ENCODE data around the gene SURF6. TPM values are rescaled to one million over a fixed set of nuclear protein-coding genes. Genes with fewer than 3 reads are reported as not detected.

The SURF6 gene
- total RNA-seq, result 14.2 and 22.4 TPM in 2 replicates

DNA sequence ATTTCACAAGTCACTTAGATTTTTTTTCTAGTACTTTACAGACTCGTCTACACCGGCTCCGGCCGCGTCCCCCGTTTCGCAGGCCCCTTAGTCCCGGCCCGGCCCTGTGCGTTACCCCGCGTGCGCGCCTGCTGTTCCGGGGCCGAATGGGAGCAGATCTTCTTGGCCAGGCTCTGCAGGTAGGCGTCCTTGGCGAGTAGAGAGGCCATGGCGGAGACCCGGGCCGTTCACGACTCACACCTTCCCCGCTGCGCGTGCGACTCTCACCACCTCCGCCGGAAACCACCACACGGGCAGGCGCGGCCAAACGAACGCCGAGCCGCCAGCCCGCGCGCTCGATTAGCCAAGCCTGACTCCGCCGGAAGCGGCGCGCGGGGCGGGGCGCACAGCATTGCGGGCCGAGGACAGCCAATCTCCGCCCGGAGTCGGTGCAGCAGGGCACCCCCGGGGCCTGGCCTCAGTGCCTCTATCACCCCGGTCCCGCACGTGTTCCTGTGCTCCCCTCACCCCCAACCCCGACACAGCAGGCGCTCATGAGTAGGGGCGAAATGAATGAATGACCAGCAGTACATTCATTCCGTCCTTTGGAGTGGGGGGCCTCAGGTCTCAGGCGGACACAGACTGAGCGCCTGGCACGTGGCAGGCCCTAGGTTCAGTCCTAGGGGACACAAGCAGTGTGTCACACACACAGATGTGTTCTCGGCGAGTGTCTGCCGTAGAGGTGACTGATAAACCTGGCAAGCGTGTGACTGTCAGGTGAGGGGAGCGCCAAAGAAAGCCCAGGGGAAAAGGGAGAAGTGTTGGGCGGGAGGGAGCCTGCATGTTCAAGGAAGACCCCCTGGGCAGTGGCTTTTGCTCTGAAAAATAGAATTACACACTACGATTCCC is at the start of gene SURF6:
SURF6 (minus strand) TSS at position 265 of the 888 bp plus-strand sequence; CDS start at position 209, 56 bp downstream.

DNA sequence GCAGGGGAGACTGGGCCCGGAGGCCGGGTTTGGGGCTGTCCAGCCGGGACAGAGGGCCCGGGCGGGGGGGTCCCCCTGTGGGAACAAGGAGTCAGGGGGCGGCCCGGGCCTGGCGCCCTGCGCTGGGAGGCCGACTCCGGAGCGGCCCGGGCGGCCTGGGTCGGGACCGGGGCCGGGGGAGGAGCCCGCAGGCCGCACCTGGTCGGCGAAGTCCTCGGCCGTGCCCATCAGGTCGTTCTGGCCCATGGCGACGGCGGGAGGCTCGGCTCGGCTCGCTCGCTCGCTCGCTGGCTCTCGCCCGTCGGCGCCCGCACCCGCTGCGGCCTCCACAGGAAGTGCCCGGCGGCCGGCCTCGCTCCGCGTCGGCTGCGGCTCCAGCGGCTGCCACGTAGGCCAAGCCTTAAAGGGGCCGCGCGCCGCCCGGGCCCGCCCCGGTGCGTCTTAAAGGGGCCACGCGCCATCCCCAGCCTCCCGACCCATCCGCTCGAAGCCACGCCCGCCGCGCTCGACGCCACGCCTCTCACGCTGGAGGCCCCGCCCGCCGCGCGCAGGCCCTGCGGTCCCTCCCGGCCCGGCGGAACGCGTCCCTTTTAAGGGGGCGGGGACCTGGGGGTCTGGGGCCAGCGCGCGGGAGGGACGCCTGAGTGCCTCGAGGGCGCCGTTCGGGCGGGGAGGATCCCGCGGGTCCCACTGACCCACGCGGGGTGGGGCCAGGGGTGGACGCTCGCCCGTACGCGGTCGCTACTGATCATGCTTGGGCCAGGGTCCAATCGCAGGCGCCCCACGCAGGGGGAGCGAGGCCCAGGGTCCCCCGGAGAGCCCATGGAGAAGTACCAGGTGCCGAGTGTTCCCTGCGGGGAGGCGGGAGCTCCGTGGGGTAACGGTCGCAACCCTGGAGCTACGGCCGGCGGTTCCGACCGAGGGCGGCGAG is 40.0 kb upstream of the SURF6 start, which contains the start of the genes STKLD1 and SURF4:
STKLD1 (plus strand) TSS at position 643 of the 931 bp plus-strand sequence; CDS start at position 751, 108 bp downstream.
SURF4 (minus strand) TSS at position 337 of the 931 bp plus-strand sequence; CDS start at position 246, 91 bp downstream.

DNA sequence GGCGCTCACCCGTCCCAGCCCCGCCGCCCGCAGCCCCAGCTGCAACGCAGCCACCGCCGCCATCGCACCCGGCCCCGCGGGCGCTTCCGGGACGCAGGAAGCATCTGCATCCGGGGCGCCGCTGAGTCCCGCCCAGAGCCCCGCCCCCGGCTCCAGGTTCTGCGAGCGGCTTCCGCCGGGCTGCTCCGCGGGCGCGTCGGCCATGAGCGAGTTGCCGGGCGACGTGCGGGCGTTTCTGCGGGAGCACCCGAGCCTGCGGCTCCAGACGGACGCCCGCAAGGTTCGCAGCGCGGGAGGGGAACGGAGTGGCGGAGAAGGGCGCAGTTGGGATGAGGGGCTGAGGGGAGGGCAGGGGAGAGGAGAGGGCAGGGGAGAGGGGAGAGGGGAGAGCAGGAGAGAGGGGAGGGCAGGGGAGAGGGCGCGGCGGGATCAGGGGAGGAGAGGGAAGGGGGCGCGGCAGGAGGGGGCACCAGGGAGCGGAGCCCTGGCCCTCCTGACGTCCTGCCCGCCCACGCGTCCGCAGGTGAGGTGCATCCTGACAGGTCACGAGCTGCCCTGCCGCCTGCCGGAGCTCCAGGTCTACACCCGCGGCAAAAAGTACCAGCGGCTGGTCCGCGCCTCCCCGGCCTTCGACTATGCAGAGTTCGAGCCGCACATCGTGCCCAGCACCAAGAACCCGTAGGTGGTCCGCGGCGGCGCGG is 20.6 kb upstream of the SURF6 start, which contains the start of the genes SURF1 and SURF2:
SURF1 (minus strand) TSS at position 97 of the 701 bp plus-strand sequence; CDS start at position 63, 34 bp downstream.
SURF2 (plus strand) TSS at position 160 of the 701 bp plus-strand sequence; CDS start at position 203, 43 bp downstream.

DNA sequence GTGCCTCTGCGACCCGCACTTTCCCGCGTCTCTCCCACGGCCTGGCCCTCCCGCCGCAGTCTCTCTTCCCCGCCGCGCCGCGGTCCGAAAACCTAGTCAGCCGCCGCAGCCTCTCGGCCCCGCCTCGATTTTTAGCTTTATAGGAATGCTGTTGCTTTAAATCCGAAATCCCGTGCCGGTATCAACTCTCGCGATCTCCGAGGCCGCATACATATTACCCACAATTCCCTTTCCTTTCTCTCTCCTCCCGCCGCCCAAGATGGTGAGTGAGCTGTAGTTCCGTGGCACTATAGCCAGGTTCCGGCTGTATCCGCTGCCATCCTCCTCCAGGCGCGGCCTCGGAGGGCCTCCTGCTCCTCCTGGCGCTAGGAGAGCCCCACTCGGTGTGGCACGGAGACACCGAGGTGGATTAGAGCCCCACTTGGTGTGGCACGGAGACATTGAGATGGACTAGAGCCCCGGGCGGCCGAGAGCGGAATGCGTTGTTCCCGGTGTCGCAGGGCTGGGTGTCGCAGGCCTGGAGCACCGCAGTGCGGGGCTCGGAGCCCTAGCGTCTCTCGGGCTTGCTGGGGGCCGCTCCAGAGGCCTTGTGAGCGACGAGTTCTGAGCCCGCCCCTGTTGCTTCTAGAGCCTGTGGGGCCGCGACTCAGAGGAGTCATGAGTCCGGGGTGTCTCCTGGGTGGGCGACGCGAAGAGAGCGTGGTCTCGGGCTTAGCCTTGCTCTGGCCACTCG is 12.2 kb upstream of the SURF6 start, which contains the start of the genes MED22 and RPL7A:
MED22 (minus strand) TSS at position 147 of the 733 bp plus-strand sequence. CDS start 1,469 bp downstream, outside the sequence.
RPL7A (plus strand) TSS at position 234 of the 733 bp plus-strand sequence; CDS start at position 260, 26 bp downstream.

Other genes starting within 250 kb of the SURF6 start
- gene RALGDS, start 214.9 kb downstream of the SURF6 start, total RNA-seq, result 9.6 TPM in 2 replicates
- 4.1 and 6.6 TPM in 2 replicates for gene GBGT1, start 172.3 kb downstream of the SURF6 start, total RNA-seq
- gene OBP2B, start 126.9 kb downstream of the SURF6 start, total RNA-seq, result not detected in 2 replicates
- gene ABO, start 61.0 kb downstream of the SURF6 start, total RNA-seq, result 0.06 TPM in 1 of 2 replicates, not detected in the other
- 9.4 and 19.7 TPM in 2 replicates for gene MED22, start 11.9 kb upstream of the SURF6 start, total RNA-seq
- gene RPL7A, start 12.0 kb upstream of the SURF6 start, total RNA-seq, result 3,323 and 3,336 TPM in 2 replicates
- gene SURF1, start 20.3 kb upstream of the SURF6 start, total RNA-seq, result 33.7 and 38.0 TPM in 2 replicates
- gene SURF2, start 20.4 kb upstream of the SURF6 start, total RNA-seq, result 17.9 and 19.8 TPM in 2 replicates
- gene SURF4, start 39.9 kb upstream of the SURF6 start, total RNA-seq, result 252 and 275 TPM in 2 replicates
- gene STKLD1, start 40.2 kb upstream of the SURF6 start, total RNA-seq, result 0.34 TPM in 1 of 2 replicates, not detected in the other
- gene REXO4, start 81.8 kb upstream of the SURF6 start, total RNA-seq, result 20.2 and 23.3 TPM in 2 replicates
- 2.2 and 3.4 TPM in 2 replicates for gene ADAMTS13, start 86.2 kb upstream of the SURF6 start, total RNA-seq
- gene CACFD1, start 123.8 kb upstream of the SURF6 start, total RNA-seq, result 7.1 and 8.8 TPM in 2 replicates
- 7.0 and 7.7 TPM in 2 replicates for gene SLC2A6, start 142.9 kb upstream of the SURF6 start, total RNA-seq
- gene MYMK, start 188.8 kb upstream of the SURF6 start, total RNA-seq, result not detected in 2 replicates
- 5.8 and 6.8 TPM in 2 replicates for gene ADAMTSL2, start 198.5 kb upstream of the SURF6 start, total RNA-seq

Data from cardiac ventricle fibroblast (primary cell).